Uterus (tissue), 2 donors: ENCODE results near the gene ZNRD2.

ENCODE experiments used
- POLR2A ChIP-seq, 2 donors: fragments of 450-650 bp; IDR thresholded peaks; one replicate each; pipeline ENCODE4 v1.6.1; 2016; ENCODE audit warnings: antibody characterized with exemption in 2 of 2, mild to moderate bottlenecking in 1 of 2, moderate library complexity in 1 of 2
- TF ChIP-seq, protein P1 (sequence below), 4 experiments: fragments of 200-600 bp in 2 of 4; fragments of 450-650 bp in 2 of 4; sonication (generic) in 2 of 4; IDR thresholded peaks; one replicate each; pipeline ENCODE4 v1.5.1; 2016 to 2019; ENCODE audit warnings: antibody characterized with exemption in 4 of 4, mild to moderate bottlenecking in 2 of 4, moderate library complexity in 1 of 4

GRCh38 chr11:65589444-65590239 lies 19.4 kb downstream of the ZNRD2 start:
- TF ChIP-seq, protein P1, sequence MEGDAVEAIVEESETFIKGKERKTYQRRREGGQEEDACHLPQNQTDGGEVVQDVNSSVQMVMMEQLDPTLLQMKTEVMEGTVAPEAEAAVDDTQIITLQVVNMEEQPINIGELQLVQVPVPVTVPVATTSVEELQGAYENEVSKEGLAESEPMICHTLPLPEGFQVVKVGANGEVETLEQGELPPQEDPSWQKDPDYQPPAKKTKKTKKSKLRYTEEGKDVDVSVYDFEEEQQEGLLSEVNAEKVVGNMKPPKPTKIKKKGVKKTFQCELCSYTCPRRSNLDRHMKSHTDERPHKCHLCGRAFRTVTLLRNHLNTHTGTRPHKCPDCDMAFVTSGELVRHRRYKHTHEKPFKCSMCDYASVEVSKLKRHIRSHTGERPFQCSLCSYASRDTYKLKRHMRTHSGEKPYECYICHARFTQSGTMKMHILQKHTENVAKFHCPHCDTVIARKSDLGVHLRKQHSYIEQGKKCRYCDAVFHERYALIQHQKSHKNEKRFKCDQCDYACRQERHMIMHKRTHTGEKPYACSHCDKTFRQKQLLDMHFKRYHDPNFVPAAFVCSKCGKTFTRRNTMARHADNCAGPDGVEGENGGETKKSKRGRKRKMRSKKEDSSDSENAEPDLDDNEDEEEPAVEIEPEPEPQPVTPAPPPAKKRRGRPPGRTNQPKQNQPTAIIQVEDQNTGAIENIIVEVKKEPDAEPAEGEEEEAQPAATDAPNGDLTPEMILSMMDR (IDR thresholded peaks at IDR 0.05), result no peak
- TF ChIP-seq POLR2A (IDR thresholded peaks at IDR 0.05), result no peak
